LNCaP clone FGC (cell line): ENCODE results near the gene SOX6.
"Not testable (repeated sequence)": the region's sequence is repeated elsewhere in the genome, so short reads cannot be mapped to it uniquely, and the experiment has no call there.

Source experiments
- DNase-seq: peaks from one replicate; pipeline ENCODE4 v3.0.0-alpha.2; 2011; ENCODE audit warnings: low read depth
- H3K4me3 ChIP-seq: 2 replicates; pipeline ENCODE4 v1.5.1; 2011; ENCODE audit warnings: mild to moderate bottlenecking, low read depth, low read length, control low read depth
- TF ChIP-seq, protein P1 (sequence below): IDR thresholded peaks from 2 replicates; pipeline ENCODE4 v1.5.1; 2012; ENCODE audit warnings: mild to moderate bottlenecking; ENCODE audit not compliant: control insufficient read depth, insufficient read depth; ENCODE audit errors: extremely low read depth

Gene SOX6

DNA sequence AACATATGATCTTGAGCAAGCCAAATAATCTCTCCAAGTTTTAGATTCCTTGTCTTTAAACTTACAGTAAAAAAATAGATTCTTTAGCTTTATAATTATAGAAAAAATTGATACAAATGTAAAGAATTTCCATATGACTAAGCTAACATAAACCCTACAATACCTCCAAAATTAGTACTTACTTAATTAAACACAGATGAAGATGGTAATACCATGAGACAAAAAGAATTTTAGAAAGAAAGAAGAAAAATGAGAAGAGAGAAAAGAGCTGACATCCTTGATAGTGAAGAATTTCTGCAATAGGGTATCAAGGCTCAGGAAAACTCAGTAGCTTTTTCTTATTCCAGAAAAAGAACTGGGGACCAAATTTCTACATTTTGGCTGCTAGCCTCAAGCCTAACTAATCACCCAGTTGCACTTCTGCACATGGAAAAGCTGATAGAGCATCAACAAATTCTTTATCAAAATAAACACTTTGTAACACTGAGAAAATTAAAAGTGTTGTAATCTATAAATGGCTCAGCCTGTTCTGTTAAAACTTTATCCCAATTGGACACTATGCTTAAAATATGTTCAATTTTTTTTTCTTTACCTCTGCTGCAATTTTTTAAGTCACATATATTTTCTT is 24.7 kb upstream of the SOX6 start:
- TF ChIP-seq, protein P1, sequence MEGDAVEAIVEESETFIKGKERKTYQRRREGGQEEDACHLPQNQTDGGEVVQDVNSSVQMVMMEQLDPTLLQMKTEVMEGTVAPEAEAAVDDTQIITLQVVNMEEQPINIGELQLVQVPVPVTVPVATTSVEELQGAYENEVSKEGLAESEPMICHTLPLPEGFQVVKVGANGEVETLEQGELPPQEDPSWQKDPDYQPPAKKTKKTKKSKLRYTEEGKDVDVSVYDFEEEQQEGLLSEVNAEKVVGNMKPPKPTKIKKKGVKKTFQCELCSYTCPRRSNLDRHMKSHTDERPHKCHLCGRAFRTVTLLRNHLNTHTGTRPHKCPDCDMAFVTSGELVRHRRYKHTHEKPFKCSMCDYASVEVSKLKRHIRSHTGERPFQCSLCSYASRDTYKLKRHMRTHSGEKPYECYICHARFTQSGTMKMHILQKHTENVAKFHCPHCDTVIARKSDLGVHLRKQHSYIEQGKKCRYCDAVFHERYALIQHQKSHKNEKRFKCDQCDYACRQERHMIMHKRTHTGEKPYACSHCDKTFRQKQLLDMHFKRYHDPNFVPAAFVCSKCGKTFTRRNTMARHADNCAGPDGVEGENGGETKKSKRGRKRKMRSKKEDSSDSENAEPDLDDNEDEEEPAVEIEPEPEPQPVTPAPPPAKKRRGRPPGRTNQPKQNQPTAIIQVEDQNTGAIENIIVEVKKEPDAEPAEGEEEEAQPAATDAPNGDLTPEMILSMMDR = no peak
- H3K4me3 ChIP-seq = no peak overlapping the region
- DNase-seq = no peak

DNA sequence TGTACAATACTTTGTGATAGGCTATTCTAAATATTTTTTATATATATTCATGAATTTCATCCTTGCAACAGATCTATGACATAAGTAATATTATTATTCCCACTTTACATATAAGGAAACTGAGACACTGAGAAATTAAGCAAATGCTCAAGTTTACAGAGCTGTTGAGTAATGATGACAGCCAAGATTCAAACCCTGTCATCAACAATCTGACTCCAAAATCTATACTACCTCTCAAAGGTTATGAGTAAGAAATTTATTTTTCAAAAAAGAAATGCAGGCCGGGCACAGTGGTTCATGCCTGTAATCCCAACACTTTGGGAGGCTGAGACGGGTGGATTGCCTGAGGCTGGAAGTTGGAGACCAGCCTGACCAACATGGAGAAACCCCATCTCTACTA is 22.6 kb upstream of the SOX6 start:
- DNase-seq = no peak
- TF ChIP-seq, protein P1 = no peak
- no peak overlapping the region for H3K4me3 ChIP-seq

DNA sequence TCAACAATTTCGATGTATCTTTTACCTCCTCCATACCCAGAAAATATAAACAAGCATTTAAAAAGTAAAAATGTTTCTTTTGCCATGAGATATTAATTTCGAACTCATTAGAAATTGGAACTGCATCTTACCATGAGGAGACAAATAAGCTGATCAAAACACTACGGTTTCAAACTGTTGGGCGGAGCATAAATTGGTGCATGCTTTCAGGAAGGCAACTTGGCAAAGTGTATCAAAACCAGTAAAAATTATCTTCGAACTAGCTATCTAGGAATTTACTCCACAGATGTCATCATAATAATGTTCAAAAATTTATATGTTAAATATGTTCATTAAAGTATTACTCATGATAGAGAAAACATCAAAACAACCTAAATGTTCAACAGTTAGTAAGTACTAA is 21.4 kb upstream of the SOX6 start:
- no peak for DNase-seq
- no peak overlapping the region for H3K4me3 ChIP-seq
- TF ChIP-seq, protein P1 = no peak

DNA sequence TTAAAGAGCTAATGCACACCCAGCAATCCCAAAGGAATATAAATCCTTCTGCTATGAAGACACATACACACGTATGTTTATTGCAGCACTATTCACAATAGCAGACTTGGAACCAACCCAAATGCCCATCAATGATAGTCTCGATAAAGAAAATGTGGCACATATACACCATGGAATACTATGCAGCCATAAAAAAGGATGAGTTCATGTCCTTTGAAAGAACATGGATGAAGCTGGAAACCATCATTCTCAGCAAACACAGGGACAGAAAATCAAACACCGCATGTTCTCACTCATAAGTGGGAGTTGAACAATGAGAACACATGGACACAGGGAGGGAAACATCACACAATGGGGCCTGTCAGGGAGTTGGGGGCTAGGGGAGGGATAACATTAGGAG is 19.3 kb upstream of the SOX6 start:
- not testable (repeated sequence) for H3K4me3 ChIP-seq, DNase-seq

DNA sequence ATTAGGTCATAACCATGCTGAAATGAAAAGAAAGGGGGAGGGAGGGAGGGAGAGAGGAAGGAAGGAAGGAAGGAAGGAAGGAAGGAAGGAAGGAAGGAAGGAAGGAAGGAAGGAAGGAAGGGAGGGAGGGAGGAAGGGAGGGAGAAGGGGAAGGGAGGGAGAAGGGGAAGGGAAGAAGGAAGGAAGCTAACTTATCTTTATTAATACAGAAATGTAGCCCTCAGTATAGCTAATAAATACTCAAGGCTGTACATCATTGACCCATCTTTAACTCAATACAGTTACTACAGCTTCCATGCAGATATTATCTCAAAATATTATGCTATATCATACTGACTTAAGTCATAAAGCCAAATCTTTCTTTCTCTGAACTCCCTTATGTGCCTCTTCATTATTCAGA is 17.4 kb upstream of the SOX6 start:
- TF ChIP-seq, protein P1 = no peak
- no peak for DNase-seq
- H3K4me3 ChIP-seq = no peak overlapping the region

DNA sequence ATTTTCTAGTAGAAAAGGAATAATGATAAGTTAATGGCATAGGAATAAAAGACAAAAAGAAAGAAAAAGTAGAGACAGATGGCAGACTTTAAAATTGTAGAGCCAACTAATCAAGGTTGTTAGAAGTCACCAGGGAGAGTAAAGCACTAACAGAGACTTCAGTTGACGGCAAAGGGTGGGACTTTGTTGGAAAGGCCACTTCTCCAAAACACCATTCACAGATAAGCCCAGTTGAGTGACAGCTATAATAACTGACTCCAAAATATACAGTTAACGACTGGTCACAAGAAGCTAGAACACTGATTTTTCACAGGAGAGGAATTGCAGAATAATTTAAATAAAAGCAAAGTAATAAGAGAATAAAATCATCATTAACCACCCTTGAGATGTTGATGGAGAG is 16.0 kb upstream of the SOX6 start:
- no peak overlapping the region for H3K4me3 ChIP-seq
- no peak for DNase-seq
- TF ChIP-seq, protein P1 = no peak

DNA sequence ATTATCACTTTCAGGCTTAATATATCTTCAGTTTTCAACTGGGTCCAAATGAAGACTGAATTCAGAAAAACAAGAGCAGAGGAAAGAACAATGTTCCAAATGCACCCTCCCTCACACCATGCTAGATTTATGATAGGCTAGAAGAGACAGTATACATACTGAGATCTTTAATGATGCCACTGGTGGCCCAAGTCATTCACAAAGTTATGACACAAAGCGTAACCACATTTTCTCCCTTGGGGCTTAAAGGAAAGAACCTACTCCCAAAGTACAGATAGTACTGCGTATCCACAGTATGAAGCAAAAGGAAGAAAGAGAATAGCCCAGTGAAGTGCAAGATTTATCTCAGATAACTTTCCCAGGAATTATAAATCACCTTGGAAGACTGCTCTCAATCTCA is 10.9 kb upstream of the SOX6 start:
- TF ChIP-seq, protein P1 = no peak
- H3K4me3 ChIP-seq = no peak overlapping the region
- no peak for DNase-seq
